Measurements from ENCODE around the gene UBR2.

Gene UBR2

GRCh38 chr6:42627674-42628073 is 63.8 kb downstream of the UBR2 start:
- Histone ChIP-seq H3K27ac (no peak overlapping the region), H3K4me3 (ENCODE audit: low read depth, low read length) (no peak overlapping the region), H3K36me3 (peaks cover 37% of the 10 kb centered on the region), H3K9me3 (ENCODE audit: severe bottlenecking) (no peaks in the 10 kb centered on the region), H3K27me3 (ENCODE audit: insufficient read depth, low read depth, severe bottlenecking) (no peaks in the 10 kb centered on the region)
- no peak for DNase-seq
- TF ChIP-seq CTCF (IDR thresholded peaks at IDR 0.05; ENCODE audit: low read depth, low read length), result no peak

- H3K27me3 ChIP-seq (ENCODE audit: insufficient read depth, low read depth, severe bottlenecking), result no peaks in the 10 kb centered on the region
- no peaks in the 10 kb centered on the region for H3K9me3 ChIP-seq (ENCODE audit: severe bottlenecking)
- no peak overlapping the region for H3K4me3 ChIP-seq (ENCODE audit: low read depth, low read length)
- DNase-seq, result no peak
- H3K36me3 ChIP-seq, result peaks cover 44% of the 10 kb centered on the region
- no peak for TF ChIP-seq CTCF (IDR thresholded peaks at IDR 0.05; ENCODE audit: low read depth, low read length)
- H3K27ac ChIP-seq, result no peak overlapping the region
Measured at GRCh38 chr6:42628604-42629003, 64.8 kb downstream of the UBR2 start.

- no peak overlapping the region for H3K27ac ChIP-seq
- no peak for DNase-seq
- H3K9me3 ChIP-seq (ENCODE audit: severe bottlenecking), result no peaks in the 10 kb centered on the region
- no peaks in the 10 kb centered on the region for H3K27me3 ChIP-seq (ENCODE audit: insufficient read depth, low read depth, severe bottlenecking)
- TF ChIP-seq CTCF (IDR thresholded peaks at IDR 0.05; ENCODE audit: low read depth, low read length), result no peak
- H3K36me3 ChIP-seq, result peaks cover 48% of the 10 kb centered on the region
- H3K4me3 ChIP-seq (ENCODE audit: low read depth, low read length), result no peak overlapping the region
Measured at GRCh38 chr6:42629845-42630244, 66.0 kb downstream of the UBR2 start.

GRCh38 chr6:42637681-42638080 is 73.9 kb downstream of the UBR2 start:
- DNase-seq, result no peak
- no peak overlapping the region for H3K27ac ChIP-seq
- H3K36me3 ChIP-seq, result peaks cover 58% of the 10 kb centered on the region
- H3K4me3 ChIP-seq (ENCODE audit: low read depth, low read length), result no peak overlapping the region
- no peak for TF ChIP-seq CTCF (IDR thresholded peaks at IDR 0.05; ENCODE audit: low read depth, low read length)
- no peaks in the 10 kb centered on the region for H3K27me3 ChIP-seq (ENCODE audit: insufficient read depth, low read depth, severe bottlenecking)
- H3K9me3 ChIP-seq (ENCODE audit: severe bottlenecking), result no peaks in the 10 kb centered on the region

GRCh38 chr6:42642794-42643193 is 79.0 kb downstream of the UBR2 start:
- H3K9me3 ChIP-seq (ENCODE audit: severe bottlenecking), result no peaks in the 10 kb centered on the region
- peaks cover 60% of the 10 kb centered on the region for H3K36me3 ChIP-seq
- no peak for DNase-seq
- no peak overlapping the region for H3K27ac ChIP-seq
- no peak overlapping the region for H3K4me3 ChIP-seq (ENCODE audit: low read depth, low read length)
- no peak for TF ChIP-seq CTCF (IDR thresholded peaks at IDR 0.05; ENCODE audit: low read depth, low read length)
- no peaks in the 10 kb centered on the region for H3K27me3 ChIP-seq (ENCODE audit: insufficient read depth, low read depth, severe bottlenecking)

- Histone ChIP-seq H3K9me3 (ENCODE audit: severe bottlenecking) (no peaks in the 10 kb centered on the region), H3K4me3 (ENCODE audit: low read depth, low read length) (no peak overlapping the region), H3K27me3 (ENCODE audit: insufficient read depth, low read depth, severe bottlenecking) (no peaks in the 10 kb centered on the region), H3K36me3 (peaks cover 62% of the 10 kb centered on the region), H3K27ac (no peak overlapping the region)
- TF ChIP-seq CTCF (IDR thresholded peaks at IDR 0.05; ENCODE audit: low read depth, low read length), result no peak
- no peak for DNase-seq
Measured at GRCh38 chr6:42644211-42644610, 80.4 kb downstream of the UBR2 start.

All from WERI-Rb-1 (cell line).